Mesothelial cell of epicardium (in vitro differentiated cells): ENCODE data around the gene LTF. TPM values are rescaled to one million over a fixed set of nuclear protein-coding genes. Genes with fewer than 3 reads are reported as not detected.

Experiments used
- DNase-seq, 2 experiments: peaks; one replicate each; pipeline ENCODE4 v3.0.0; 2021; ENCODE audit warnings: low spot score in 2 of 2; ENCODE audit not compliant: unreplicated experiment in 2 of 2
- H3K27ac Mint-ChIP-seq: 2 replicates; pipeline ENCODE4 v1.8.0; 2021; ENCODE audit warnings: mixed read lengths
- H3K27me3 Mint-ChIP-seq: 2 replicates; pipeline ENCODE4 v1.8.0; 2021; ENCODE audit warnings: low read depth, mixed read lengths
- H3K36me3 Mint-ChIP-seq: 2 replicates; pipeline ENCODE4 v1.8.0; 2021; ENCODE audit warnings: mixed read lengths
- H3K4me1 Mint-ChIP-seq: 2 replicates; pipeline ENCODE4 v1.8.0; 2021; ENCODE audit warnings: mixed read lengths
- H3K4me3 Mint-ChIP-seq: 2 replicates; pipeline ENCODE4 v1.8.0; 2021; ENCODE audit warnings: mild to moderate bottlenecking, moderate library complexity, mixed read lengths
- H3K9me3 Mint-ChIP-seq: 2 replicates; pipeline ENCODE4 v1.8.0; 2021; ENCODE audit warnings: mixed read lengths
- CTCF ChIP-seq: fragments of 200-600 bp; sonication (generic); IDR thresholded peaks from one replicate; pipeline ENCODE4 v1.5.0; 2021; ENCODE audit warnings: antibody characterized with exemption; ENCODE audit not compliant: unreplicated experiment
- total RNA-seq: library from RNA; stranded (reverse); gene quantifications from 3 replicates; pipeline ENCODE4 v1.2.1, GENCODE V29; 2021

LTF gene
- total RNA-seq, 1 donor from 2014 or later, result not detected

DNA sequence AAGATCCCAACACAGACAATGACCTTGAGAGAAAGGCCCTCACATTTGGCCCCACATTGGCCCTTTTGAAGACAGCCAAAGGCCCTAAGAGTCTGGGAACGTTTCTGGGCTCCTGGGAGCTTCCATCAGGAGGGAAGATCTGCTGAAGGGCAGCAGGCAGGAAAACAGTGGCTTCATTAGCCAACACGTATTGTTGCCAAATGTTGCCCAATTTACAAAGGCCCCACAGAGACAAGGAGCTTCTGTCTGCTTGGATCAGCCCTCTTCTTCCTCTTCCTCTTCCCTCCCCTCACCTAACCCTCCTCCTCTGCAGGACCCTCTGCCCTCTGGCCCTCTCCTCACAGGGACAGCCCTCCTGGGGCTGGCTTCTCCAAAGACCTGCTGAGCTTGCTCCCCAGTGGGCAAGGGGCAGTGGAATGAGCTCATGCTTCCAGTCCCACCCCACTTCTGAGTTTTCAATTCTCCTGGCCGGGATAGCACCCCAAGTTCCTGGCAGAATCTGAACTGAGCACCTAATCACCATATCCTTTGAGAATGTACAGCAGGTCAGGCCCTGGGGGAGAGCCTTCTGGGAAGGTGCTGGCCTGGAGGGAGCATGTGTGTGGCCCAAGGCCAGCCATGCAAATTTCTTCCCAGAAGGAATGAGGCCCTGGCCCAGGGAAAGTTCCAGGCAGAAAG, 5.1 kb upstream of the LTF start:
- peaks cover 13% of the 10 kb centered on the region for H3K9me3 Mint-ChIP-seq
- TF ChIP-seq CTCF, result no peak
- peak in 1 of 2 experiments; percentile 26 for DNase-seq
- no peaks in the 10 kb centered on the region for H3K36me3 Mint-ChIP-seq
- no peak overlapping the region for H3K27ac Mint-ChIP-seq
- no peaks in the 10 kb centered on the region for H3K4me1 Mint-ChIP-seq
- no peak overlapping the region for H3K4me3 Mint-ChIP-seq
- H3K27me3 Mint-ChIP-seq, result peaks cover 39% of the 10 kb centered on the region

GRCh38 chr3:46468753-46469600, 4.3 kb upstream of the LTF start:
- H3K27me3 Mint-ChIP-seq, result peaks cover 40% of the 10 kb centered on the region
- H3K36me3 Mint-ChIP-seq, result no peaks in the 10 kb centered on the region
- H3K4me1 Mint-ChIP-seq, result no peaks in the 10 kb centered on the region
- DNase-seq, result peak in 1 of 2 experiments; percentile 14
- H3K9me3 Mint-ChIP-seq, result peaks cover 5% of the 10 kb centered on the region
- TF ChIP-seq CTCF, result no peak
- no peak overlapping the region for H3K27ac Mint-ChIP-seq
- H3K4me3 Mint-ChIP-seq, result no peak overlapping the region

DNA sequence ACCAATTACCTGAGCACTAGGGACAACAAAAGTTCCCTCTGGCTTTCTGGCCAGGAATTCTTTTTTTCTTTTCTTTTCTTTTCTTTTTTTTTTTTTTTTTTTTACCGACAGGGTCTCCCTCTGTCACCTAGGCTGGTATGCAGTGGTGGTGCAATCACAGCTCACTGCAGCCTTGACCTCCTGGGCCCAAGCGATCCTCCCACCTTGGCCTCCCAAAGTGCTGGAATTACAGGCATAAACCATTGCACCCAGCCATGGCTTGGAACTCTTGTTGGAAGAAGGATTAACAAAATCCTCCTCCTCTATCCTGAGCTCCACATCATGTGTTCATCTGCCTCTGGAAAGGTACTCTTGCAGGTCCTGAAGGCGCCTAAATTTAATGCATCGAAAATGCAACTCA, 2.9 kb upstream of the LTF start:
- Mint-ChIP-seq H3K9me3 (no peaks in the 10 kb centered on the region), H3K27me3 (peaks cover 42% of the 10 kb centered on the region), H3K4me1 (no peaks in the 10 kb centered on the region), H3K36me3 (no peaks in the 10 kb centered on the region), H3K27ac (no peak overlapping the region), H3K4me3 (no peak overlapping the region)
- DNase-seq, result peak in 1 of 2 experiments; percentile 22
- TF ChIP-seq CTCF, result no peak

- DNase-seq, result peak in 1 of 2 experiments; percentile 14
- Mint-ChIP-seq H3K36me3 (no peaks in the 10 kb centered on the region), H3K9me3 (no peaks in the 10 kb centered on the region), H3K4me1 (no peaks in the 10 kb centered on the region), H3K4me3 (no peak overlapping the region), H3K27me3 (peaks cover 44% of the 10 kb centered on the region), H3K27ac (no peak overlapping the region)
- TF ChIP-seq CTCF, result no peak
These were observed 2.2 kb upstream of the LTF start for GRCh38 chr3:46466871-46467403.

GRCh38 chr3:46466273-46466672, 1.6 kb upstream of the LTF start:
- TF ChIP-seq CTCF, result no peak

More at GRCh38 chr3:46466273-46466672, 1.6 kb upstream of the LTF start:
- no peaks in the 10 kb centered on the region for H3K36me3 Mint-ChIP-seq
- peaks cover 3% of the 10 kb centered on the region for H3K9me3 Mint-ChIP-seq
- no peak overlapping the region for H3K27ac Mint-ChIP-seq
- no peak overlapping the region for H3K4me3 Mint-ChIP-seq
- DNase-seq, result peak in 1 of 2 experiments; percentile 10
- H3K4me1 Mint-ChIP-seq, result no peaks in the 10 kb centered on the region
- H3K27me3 Mint-ChIP-seq, result peaks cover 41% of the 10 kb centered on the region
